ENCODE measurements around the gene GART. TPM values are rescaled to one million over a fixed set of nuclear protein-coding genes. Genes with fewer than 3 reads are reported as not detected.
A peak's percentile ranks its signal among the peaks of the same experiment; 100 is the strongest.

The GART gene
- total RNA-seq, 4 donors from 2014 or later, result 35.8 to 61.8 (median 49.0) TPM

GRCh38 chr21:33567914-33568313, 26.0 kb upstream of the GART start:
- DNase-seq (ENCODE audit: extremely low spot score), result no peak
- peaks cover 5 to 19% (median 15%) of the 10 kb centered on the region in 4 donors for H3K4me1 ChIP-seq
- no peaks in the 10 kb centered on the region for H3K27me3 ChIP-seq
- no peaks in the 10 kb centered on the region for H3K9me3 ChIP-seq
- TF ChIP-seq POLR2A (IDR thresholded peaks at IDR 0.05; ENCODE audit: low read depth), result no peak
- no peak for TF ChIP-seq EP300 (IDR thresholded peaks at IDR 0.05)
- no peak for TF ChIP-seq CTCF (IDR thresholded peaks at IDR 0.05)
- TF ChIP-seq POLR2AphosphoS5 (IDR thresholded peaks at IDR 0.05), result no peak
- intact Hi-C loops (cut with DNase I), result no loop called here
- no peak overlapping the region for H3K4me3 ChIP-seq
- H3K27ac ChIP-seq (replicated peaks in 1 of 4), result no peak overlapping the region
- 93% methylated on average over 6 of the region's 6 CpGs for WGBS
- H3K36me3 ChIP-seq, result peaks cover 31 to 67% (median 48%) of the 10 kb centered on the region in 4 donors

GRCh38 chr21:33566514-33566913, 24.6 kb upstream of the GART start:
- Histone ChIP-seq H3K4me1 (peaks cover 0 to 13% (median 9%) of the 10 kb centered on the region in 4 donors), H3K4me3 (no peak overlapping the region), H3K27ac (replicated peaks in 1 of 4) (no peak overlapping the region), H3K27me3 (no peaks in the 10 kb centered on the region), H3K9me3 (no peaks in the 10 kb centered on the region), H3K36me3 (peaks cover 30 to 68% (median 52%) of the 10 kb centered on the region in 4 donors)
- no peak for DNase-seq (ENCODE audit: extremely low spot score)
- intact Hi-C loops (cut with DNase I), result no loop called here
- WGBS, result 98% methylated on average over 2 of the region's 2 CpGs
- TF ChIP-seq EP300 (IDR thresholded peaks at IDR 0.05) (no peak), POLR2A (IDR thresholded peaks at IDR 0.05; ENCODE audit: low read depth) (no peak), CTCF (IDR thresholded peaks at IDR 0.05) (no peak), POLR2AphosphoS5 (IDR thresholded peaks at IDR 0.05) (no peak)

DNA sequence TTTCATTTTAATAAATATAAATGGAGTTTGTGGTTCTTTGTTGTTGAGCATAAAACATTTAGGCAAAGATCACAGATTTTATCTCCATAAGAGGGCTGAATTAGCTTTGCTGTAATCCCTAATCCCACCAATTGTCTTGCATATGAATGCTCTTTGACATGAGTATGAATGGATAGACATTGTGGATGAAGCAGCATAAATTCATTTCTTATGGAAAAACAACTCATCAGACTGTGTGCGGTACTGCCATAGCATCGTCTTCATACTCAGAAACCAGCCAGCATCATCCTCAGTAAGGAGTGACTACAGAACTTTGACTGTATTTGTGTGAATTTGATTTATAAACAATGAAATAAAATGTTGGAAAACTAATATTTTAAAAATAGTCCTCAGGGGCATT, 20.5 kb upstream of the GART start:
- intact Hi-C loops (cut with DNase I), result no loop called here
- TF ChIP-seq CTCF (IDR thresholded peaks at IDR 0.05) (no peak), POLR2AphosphoS5 (IDR thresholded peaks at IDR 0.05) (no peak), EP300 (IDR thresholded peaks at IDR 0.05) (no peak), POLR2A (IDR thresholded peaks at IDR 0.05; ENCODE audit: low read depth) (no peak)
- peaks cover 35 to 77% (median 60%) of the 10 kb centered on the region in 4 donors for H3K36me3 ChIP-seq
- no peak overlapping the region for H3K27ac ChIP-seq (replicated peaks in 1 of 4)
- no peaks in the 10 kb centered on the region for H3K9me3 ChIP-seq
- H3K27me3 ChIP-seq, result no peaks in the 10 kb centered on the region
- H3K4me1 ChIP-seq, result peaks cover 19 to 37% (median 28%) of the 10 kb centered on the region in 4 donors
- WGBS, result 92% methylated on average over 2 of the region's 2 CpGs
- no peak overlapping the region for H3K4me3 ChIP-seq
- DNase-seq (ENCODE audit: extremely low spot score), result no peak

DNA sequence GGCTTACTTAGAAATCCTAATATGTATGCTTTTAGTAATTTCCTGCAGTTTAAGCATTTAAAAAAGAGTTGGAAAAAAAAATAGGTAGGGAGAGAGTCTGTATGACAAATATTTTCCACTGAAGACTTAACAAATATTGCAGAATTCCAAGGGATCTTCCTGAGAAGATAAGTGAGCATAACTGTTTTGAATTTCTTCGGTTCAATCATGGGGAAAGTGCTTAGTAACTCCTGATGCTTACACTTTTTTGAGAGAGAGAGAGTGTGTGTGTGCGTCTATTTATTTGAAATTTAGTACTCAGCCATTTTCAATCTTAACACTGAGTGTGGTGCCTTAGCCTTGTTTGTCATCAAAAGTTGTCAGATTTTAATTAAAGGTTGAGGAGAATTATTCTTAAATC, 19.5 kb upstream of the GART start:
- Histone ChIP-seq H3K27ac (replicated peaks in 1 of 4) (peak overlapping the region in 2 of 4 donors; percentile 8 to 14), H3K27me3 (no peaks in the 10 kb centered on the region), H3K9me3 (no peaks in the 10 kb centered on the region), H3K4me1 (peaks cover 21 to 45% (median 38%) of the 10 kb centered on the region in 4 donors), H3K36me3 (peaks cover 39 to 80% (median 64%) of the 10 kb centered on the region in 4 donors), H3K4me3 (no peak overlapping the region)
- no peak for TF ChIP-seq POLR2A (IDR thresholded peaks at IDR 0.05; ENCODE audit: low read depth)
- intact Hi-C loops (cut with DNase I), result no loop called here
- DNase-seq (ENCODE audit: extremely low spot score), result no peak
- WGBS, result 40% methylated on average over 2 of the region's 2 CpGs

- DNase-seq (ENCODE audit: extremely low spot score), result no peak
- no peak overlapping the region for H3K4me3 ChIP-seq
- no peaks in the 10 kb centered on the region for H3K9me3 ChIP-seq
- H3K36me3 ChIP-seq, result peaks cover 39 to 84% (median 67%) of the 10 kb centered on the region in 4 donors
- H3K4me1 ChIP-seq, result peaks cover 25 to 49% (median 42%) of the 10 kb centered on the region in 4 donors
- intact Hi-C loops (cut with DNase I), result no loop called here
- peak overlapping the region in 2 of 4 donors; percentile 8 to 14 for H3K27ac ChIP-seq (replicated peaks in 1 of 4)
- no peaks in the 10 kb centered on the region for H3K27me3 ChIP-seq
- TF ChIP-seq CTCF (IDR thresholded peaks at IDR 0.05) (no peak), EP300 (IDR thresholded peaks at IDR 0.05) (no peak), POLR2A (IDR thresholded peaks at IDR 0.05; ENCODE audit: low read depth) (no peak), POLR2AphosphoS5 (IDR thresholded peaks at IDR 0.05) (no peak)
Observed at GRCh38 chr21:33560965-33561364, 19.0 kb upstream of the GART start.
